Uterus (tissue), 2 donors: ENCODE measurements around the gene SCP2.

ENCODE experiments used
- POLR2A ChIP-seq, 2 donors: fragments of 450-650 bp; IDR thresholded peaks; one replicate each; pipeline ENCODE4 v1.6.1; 2016; ENCODE audit warnings: antibody characterized with exemption in 2 of 2, mild to moderate bottlenecking in 1 of 2, moderate library complexity in 1 of 2
- TF ChIP-seq, protein P1 (sequence below), 4 experiments: fragments of 200-600 bp in 2 of 4; fragments of 450-650 bp in 2 of 4; sonication (generic) in 2 of 4; IDR thresholded peaks; one replicate each; pipeline ENCODE4 v1.5.1; 2016 to 2019; ENCODE audit warnings: antibody characterized with exemption in 4 of 4, mild to moderate bottlenecking in 2 of 4, moderate library complexity in 1 of 4

- TF ChIP-seq, protein P1, sequence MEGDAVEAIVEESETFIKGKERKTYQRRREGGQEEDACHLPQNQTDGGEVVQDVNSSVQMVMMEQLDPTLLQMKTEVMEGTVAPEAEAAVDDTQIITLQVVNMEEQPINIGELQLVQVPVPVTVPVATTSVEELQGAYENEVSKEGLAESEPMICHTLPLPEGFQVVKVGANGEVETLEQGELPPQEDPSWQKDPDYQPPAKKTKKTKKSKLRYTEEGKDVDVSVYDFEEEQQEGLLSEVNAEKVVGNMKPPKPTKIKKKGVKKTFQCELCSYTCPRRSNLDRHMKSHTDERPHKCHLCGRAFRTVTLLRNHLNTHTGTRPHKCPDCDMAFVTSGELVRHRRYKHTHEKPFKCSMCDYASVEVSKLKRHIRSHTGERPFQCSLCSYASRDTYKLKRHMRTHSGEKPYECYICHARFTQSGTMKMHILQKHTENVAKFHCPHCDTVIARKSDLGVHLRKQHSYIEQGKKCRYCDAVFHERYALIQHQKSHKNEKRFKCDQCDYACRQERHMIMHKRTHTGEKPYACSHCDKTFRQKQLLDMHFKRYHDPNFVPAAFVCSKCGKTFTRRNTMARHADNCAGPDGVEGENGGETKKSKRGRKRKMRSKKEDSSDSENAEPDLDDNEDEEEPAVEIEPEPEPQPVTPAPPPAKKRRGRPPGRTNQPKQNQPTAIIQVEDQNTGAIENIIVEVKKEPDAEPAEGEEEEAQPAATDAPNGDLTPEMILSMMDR (IDR thresholded peaks at IDR 0.05): no peak
- no peak for TF ChIP-seq POLR2A (IDR thresholded peaks at IDR 0.05)
These were observed 166.3 kb downstream of the SCP2 start for GRCh38 chr1:53093451-53093754.
